ENCODE measurements around the gene HLCS.

DNA sequence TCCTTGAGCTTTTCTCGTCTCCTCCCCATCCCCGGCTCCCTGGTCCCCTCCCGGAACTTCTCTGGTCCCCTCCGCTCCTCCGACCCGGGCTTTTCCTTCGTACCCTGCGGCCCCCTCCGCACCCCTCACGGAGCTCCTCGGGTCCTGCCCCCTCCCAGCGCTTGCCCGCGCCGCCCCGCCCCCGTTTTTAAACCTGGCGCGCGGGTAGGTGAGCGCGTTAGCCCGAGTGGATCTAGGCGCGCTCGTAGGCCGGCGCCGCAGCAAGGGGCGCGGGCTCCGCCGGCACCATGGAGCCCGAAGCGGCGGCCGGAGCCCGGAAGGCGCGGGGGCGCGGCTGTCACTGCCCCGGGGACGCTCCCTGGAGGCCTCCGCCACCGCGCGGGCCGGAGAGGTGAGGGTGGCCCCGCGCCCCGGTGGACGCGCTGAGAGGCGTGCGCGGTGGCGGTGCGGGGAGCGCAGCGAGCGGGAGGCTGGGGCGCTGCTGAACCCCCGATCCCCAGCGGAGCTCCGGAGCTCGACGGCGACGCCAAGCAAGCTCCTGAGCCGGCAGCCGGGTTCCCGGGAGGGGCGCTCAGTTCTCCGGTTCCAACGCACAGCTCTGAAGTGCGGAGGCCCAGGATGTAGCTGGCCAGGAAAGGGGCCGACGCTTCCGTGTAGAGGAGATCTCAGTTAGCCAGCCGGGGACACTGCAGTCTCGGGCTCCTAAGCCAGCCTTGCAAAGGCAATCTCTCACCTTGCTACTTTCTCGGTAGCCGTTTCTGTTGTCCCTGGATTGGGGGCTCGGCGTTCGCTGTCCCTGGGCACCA lies 40.2 kb upstream of the HLCS start, which contains the start of gene RIPPLY3:
- TF ChIP-seq, protein P1, sequence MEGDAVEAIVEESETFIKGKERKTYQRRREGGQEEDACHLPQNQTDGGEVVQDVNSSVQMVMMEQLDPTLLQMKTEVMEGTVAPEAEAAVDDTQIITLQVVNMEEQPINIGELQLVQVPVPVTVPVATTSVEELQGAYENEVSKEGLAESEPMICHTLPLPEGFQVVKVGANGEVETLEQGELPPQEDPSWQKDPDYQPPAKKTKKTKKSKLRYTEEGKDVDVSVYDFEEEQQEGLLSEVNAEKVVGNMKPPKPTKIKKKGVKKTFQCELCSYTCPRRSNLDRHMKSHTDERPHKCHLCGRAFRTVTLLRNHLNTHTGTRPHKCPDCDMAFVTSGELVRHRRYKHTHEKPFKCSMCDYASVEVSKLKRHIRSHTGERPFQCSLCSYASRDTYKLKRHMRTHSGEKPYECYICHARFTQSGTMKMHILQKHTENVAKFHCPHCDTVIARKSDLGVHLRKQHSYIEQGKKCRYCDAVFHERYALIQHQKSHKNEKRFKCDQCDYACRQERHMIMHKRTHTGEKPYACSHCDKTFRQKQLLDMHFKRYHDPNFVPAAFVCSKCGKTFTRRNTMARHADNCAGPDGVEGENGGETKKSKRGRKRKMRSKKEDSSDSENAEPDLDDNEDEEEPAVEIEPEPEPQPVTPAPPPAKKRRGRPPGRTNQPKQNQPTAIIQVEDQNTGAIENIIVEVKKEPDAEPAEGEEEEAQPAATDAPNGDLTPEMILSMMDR (IDR thresholded peaks at IDR 0.05; ENCODE audit: insufficient read depth, low read length, poor library complexity, severe bottlenecking), result no peak
- no peak for TF ChIP-seq EZH2phosphoT487 (conservative IDR thresholded peaks at IDR 0.05; ENCODE audit: low read length)

Measured in SU-DHL-6 (cell line).